ENCODE measurements around the gene SH3RF3.

- no peak for TF ChIP-seq ZNF512 (CRISPR knock-in tag; IDR thresholded peaks at IDR 0.05)
- no peak for TF ChIP-seq ZMAT5 (CRISPR knock-in tag; IDR thresholded peaks at IDR 0.05; ENCODE audit: borderline replicate concordance, low read depth)
- no peak for TF ChIP-seq NFIC (IDR thresholded peaks at IDR 0.05; ENCODE audit: low read length)
- TF ChIP-seq YEATS4 (CRISPR knock-in tag; IDR thresholded peaks at IDR 0.05; ENCODE audit: borderline replicate concordance): no peak
- no peak for TF ChIP-seq CTCF (CRISPR knock-in tag; IDR thresholded peaks at IDR 0.05)
- TF ChIP-seq, protein P1, sequence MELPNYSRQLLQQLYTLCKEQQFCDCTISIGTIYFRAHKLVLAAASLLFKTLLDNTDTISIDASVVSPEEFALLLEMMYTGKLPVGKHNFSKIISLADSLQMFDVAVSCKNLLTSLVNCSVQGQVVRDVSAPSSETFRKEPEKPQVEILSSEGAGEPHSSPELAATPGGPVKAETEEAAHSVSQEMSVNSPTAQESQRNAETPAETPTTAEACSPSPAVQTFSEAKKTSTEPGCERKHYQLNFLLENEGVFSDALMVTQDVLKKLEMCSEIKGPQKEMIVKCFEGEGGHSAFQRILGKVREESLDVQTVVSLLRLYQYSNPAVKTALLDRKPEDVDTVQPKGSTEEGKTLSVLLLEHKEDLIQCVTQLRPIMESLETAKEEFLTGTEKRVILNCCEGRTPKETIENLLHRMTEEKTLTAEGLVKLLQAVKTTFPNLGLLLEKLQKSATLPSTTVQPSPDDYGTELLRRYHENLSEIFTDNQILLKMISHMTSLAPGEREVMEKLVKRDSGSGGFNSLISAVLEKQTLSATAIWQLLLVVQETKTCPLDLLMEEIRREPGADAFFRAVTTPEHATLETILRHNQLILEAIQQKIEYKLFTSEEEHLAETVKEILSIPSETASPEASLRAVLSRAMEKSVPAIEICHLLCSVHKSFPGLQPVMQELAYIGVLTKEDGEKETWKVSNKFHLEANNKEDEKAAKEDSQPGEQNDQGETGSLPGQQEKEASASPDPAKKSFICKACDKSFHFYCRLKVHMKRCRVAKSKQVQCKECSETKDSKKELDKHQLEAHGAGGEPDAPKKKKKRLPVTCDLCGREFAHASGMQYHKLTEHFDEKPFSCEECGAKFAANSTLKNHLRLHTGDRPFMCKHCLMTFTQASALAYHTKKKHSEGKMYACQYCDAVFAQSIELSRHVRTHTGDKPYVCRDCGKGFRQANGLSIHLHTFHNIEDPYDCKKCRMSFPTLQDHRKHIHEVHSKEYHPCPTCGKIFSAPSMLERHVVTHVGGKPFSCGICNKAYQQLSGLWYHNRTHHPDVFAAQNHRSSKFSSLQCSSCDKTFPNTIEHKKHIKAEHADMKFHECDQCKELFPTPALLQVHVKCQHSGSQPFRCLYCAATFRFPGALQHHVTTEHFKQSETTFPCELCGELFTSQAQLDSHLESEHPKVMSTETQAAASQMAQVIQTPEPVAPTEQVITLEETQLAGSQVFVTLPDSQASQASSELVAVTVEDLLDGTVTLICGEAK (IDR thresholded peaks at IDR 0.05): no peak
- TF ChIP-seq, protein P1 (CRISPR knock-in tag; IDR thresholded peaks at IDR 0.05): no peak
- TF ChIP-seq, protein P2, sequence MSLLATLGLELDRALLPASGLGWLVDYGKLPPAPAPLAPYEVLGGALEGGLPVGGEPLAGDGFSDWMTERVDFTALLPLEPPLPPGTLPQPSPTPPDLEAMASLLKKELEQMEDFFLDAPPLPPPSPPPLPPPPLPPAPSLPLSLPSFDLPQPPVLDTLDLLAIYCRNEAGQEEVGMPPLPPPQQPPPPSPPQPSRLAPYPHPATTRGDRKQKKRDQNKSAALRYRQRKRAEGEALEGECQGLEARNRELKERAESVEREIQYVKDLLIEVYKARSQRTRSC (CRISPR knock-in tag; IDR thresholded peaks at IDR 0.05; ENCODE audit: low read depth): no peak
Measured at GRCh38 chr2:109532728-109533076, 403.7 kb downstream of the SH3RF3 start.
